Kidney epithelial cell (primary cell): ENCODE data around the gene CXorf58. TPM values are rescaled to one million over a fixed set of nuclear protein-coding genes. Genes with fewer than 3 reads are reported as not detected.

ENCODE experiments used
- DNase-seq: peaks from one replicate; pipeline ENCODE4 v3.0.0-alpha.2; 2010; ENCODE audit warnings: low read depth
- H3K27me3 ChIP-seq: 2 replicates; pipeline ENCODE4 v1.6.0; 2011; ENCODE audit warnings: low read length; ENCODE audit not compliant: control insufficient read depth, insufficient read depth
- H3K36me3 ChIP-seq: 2 replicates; pipeline ENCODE4 v1.5.1; 2011; ENCODE audit warnings: low read length; ENCODE audit not compliant: control insufficient read depth, insufficient read depth
- H3K4me3 ChIP-seq: 2 replicates; pipeline ENCODE4 v1.5.1; 2011; ENCODE audit warnings: low read depth, mild to moderate bottlenecking, control low read depth, low read length
- CTCF ChIP-seq: IDR thresholded peaks from 2 replicates; pipeline ENCODE4 v1.5.1; 2011; ENCODE audit warnings: mild to moderate bottlenecking, moderate library complexity, low read length, control low read depth, inconsistent platforms; ENCODE audit not compliant: insufficient read depth, poor library complexity, severe bottlenecking
- total RNA-seq: library from RNA; depleted of rRNA; stranded (reverse); fragments of >200 nt; gene quantifications from 2 replicates; pipeline ENCODE4 v1.2.3, GENCODE V29; 2015

The CXorf58 gene
- total RNA-seq, 1 donor from 2014 or later = not detected

GRCh38 chrX:23904096-23904495 lies 3.7 kb upstream of the CXorf58 start:
- Histone ChIP-seq H3K4me3 (no peak overlapping the region), H3K36me3 (no peaks in the 10 kb centered on the region), H3K27me3 (no peaks in the 10 kb centered on the region)
- DNase-seq = no peak
- TF ChIP-seq CTCF = no peak

- no peak for TF ChIP-seq CTCF
- H3K36me3 ChIP-seq = no peaks in the 10 kb centered on the region
- no peaks in the 10 kb centered on the region for H3K27me3 ChIP-seq
- no peak for DNase-seq
- H3K4me3 ChIP-seq = peak overlapping the region; percentile 66
Observed at GRCh38 chrX:23907111-23907497, 702 bp upstream of the CXorf58 start.

GRCh38 chrX:23908219-23909004 lies 606 bp downstream of the CXorf58 start:
- H3K4me3 ChIP-seq = peak overlapping the region; percentile 66
- H3K27me3 ChIP-seq = no peaks in the 10 kb centered on the region
- H3K36me3 ChIP-seq = no peaks in the 10 kb centered on the region
- no peak for DNase-seq
- TF ChIP-seq CTCF = peak; percentile 36

GRCh38 chrX:23911126-23911835 lies 3.5 kb downstream of the CXorf58 start:
- DNase-seq = no peak
- Histone ChIP-seq H3K4me3 (no peak overlapping the region), H3K36me3 (no peaks in the 10 kb centered on the region), H3K27me3 (no peaks in the 10 kb centered on the region)
- TF ChIP-seq CTCF = no peak

GRCh38 chrX:23919148-23919547 lies 11.3 kb downstream of the CXorf58 start:
- DNase-seq = no peak
- no peak for TF ChIP-seq CTCF
- H3K27me3 ChIP-seq = no peaks in the 10 kb centered on the region
- no peak overlapping the region for H3K4me3 ChIP-seq
- no peaks in the 10 kb centered on the region for H3K36me3 ChIP-seq
